Activated T-cell treated with anti-CD3 and anti-CD28 coated beads, Interleukin-2, amount 50 U/mL, for 72 hours (primary cell): ENCODE results near the gene TUBB2B. TPM values are rescaled to one million over a fixed set of nuclear protein-coding genes. Genes with fewer than 3 reads are reported as not detected.
A peak's percentile ranks its signal among the peaks of the same experiment; 100 is the strongest.

Experiments
- ATAC-seq, 2 donors: fragments of 150-1000 bp; cut with Tn5 transposase; replicated peaks in 1 of 2; 2 replicates each; pipeline ENCODE4 v1.10.0; 2021; ENCODE audit warnings: moderate library complexity in 2 of 2, mild to moderate bottlenecking in 1 of 2
- DNase-seq, 2 donors: peaks; one replicate each; pipeline ENCODE4 v3.0.0; 2021 to 2022; ENCODE audit warnings: mixed read lengths in 1 of 2
- H3K27ac Mint-ChIP-seq: one replicate; pipeline ENCODE4 v1.8.0; 2022; ENCODE audit warnings: mild to moderate bottlenecking, moderate library complexity, mixed read lengths
- H3K27me3 Mint-ChIP-seq: one replicate; pipeline ENCODE4 v1.8.0; 2022; ENCODE audit warnings: low read depth, mixed read lengths
- H3K36me3 Mint-ChIP-seq, 2 donors: one replicate each; pipeline ENCODE4 v1.8.0; 2022; ENCODE audit warnings: mixed read lengths in 2 of 2, mild to moderate bottlenecking in 1 of 2; ENCODE audit not compliant: insufficient read depth in 2 of 2
- H3K4me1 Mint-ChIP-seq: one replicate; pipeline ENCODE4 v1.8.0; 2022; ENCODE audit warnings: low read depth, mixed read lengths
- H3K4me3 Mint-ChIP-seq, 2 donors: one replicate each; pipeline ENCODE4 v1.8.0; 2022; ENCODE audit warnings: mild to moderate bottlenecking in 2 of 2, mixed read lengths in 2 of 2, moderate library complexity in 2 of 2
- H3K9me3 Mint-ChIP-seq, 2 donors: one replicate each; pipeline ENCODE4 v1.8.0; 2022; ENCODE audit warnings: mixed read lengths in 2 of 2
- total RNA-seq, 2 donors: library from RNA; stranded (reverse); gene quantifications; one replicate each; pipeline ENCODE4 v1.2.3, GENCODE V29; 2022

Gene TUBB2B
- total RNA-seq, 2 donors from 2014 or later: 0.35 TPM; not detected in 1

DNA sequence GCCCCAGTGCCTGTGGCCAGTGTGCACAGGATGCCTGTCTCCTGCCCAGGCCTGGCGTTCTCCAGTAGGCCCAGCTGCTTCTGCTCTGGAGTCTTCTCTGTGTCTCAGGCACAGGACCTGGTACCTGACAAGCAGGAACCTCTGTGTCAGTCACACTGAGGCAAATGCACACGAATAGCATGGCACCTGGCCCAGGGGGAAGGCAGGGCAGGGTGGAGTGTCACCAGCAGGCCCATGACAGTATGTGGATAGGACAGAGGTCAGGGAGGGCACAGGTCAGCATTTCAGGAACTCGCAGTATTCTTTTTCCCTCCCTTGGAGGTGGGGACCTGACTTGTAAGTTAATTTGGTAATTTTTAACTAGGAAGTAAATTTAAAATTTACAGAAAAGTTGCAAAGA is 36.9 kb upstream of the TUBB2B start:
- DNase-seq (no peak), ATAC-seq (no peak)
- no peaks in the 10 kb centered on the region for H3K27me3 Mint-ChIP-seq
- H3K36me3 Mint-ChIP-seq: peaks cover 4 to 13% of the 10 kb centered on the region in 2 donors
- peaks cover 55% of the 10 kb centered on the region for H3K4me1 Mint-ChIP-seq
- H3K4me3 Mint-ChIP-seq: no peak overlapping the region
- H3K27ac Mint-ChIP-seq: no peak overlapping the region
- H3K9me3 Mint-ChIP-seq: no peaks in the 10 kb centered on the region

DNA sequence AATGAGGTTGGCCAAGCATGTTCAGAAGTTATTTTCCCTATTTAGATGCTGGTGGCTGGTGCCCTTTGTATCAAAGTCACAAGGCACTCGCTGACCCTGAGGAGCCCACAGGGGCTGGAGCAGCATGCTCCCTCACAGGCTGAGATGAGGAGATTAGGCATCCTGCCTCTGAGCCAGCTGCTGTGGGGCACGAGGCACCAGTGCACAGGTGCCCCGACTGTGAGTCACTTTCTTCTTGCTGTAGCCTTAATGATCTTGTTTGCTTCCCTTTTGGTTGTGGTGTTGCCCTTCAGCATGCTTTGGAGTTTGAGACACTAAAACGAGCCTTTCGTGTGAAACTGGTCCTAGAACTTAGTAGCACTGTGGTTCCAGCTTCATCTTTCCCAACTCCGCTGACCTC is 35.6 kb upstream of the TUBB2B start:
- no peak overlapping the region for H3K4me3 Mint-ChIP-seq
- no peak for ATAC-seq
- peaks cover 49% of the 10 kb centered on the region for H3K4me1 Mint-ChIP-seq
- no peak for DNase-seq
- peaks cover 5 to 9% of the 10 kb centered on the region in 2 donors for H3K36me3 Mint-ChIP-seq
- H3K27ac Mint-ChIP-seq: no peak overlapping the region
- H3K9me3 Mint-ChIP-seq: no peaks in the 10 kb centered on the region
- H3K27me3 Mint-ChIP-seq: no peaks in the 10 kb centered on the region

DNA sequence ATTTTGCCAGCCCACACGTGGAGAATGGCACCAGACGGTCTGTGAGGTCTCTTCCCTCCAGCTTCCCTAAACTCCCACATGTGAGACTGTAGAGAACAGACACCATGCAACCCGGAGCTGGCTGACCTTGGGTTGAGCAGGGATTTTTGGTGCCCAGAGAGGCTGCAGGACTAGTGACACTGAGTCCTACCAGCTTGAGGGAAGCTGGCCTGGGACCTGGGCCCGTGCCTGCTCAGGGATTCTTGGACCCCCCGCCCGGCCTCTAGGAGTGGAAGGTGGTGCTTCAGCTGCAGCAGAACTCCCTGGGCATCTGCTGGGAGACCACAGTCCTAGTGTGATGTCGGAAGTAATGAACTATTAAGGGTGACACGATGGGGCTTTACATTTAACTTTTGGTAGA is 34.5 kb upstream of the TUBB2B start:
- Mint-ChIP-seq H3K36me3 (peaks cover 5 to 9% of the 10 kb centered on the region in 2 donors), H3K27me3 (peaks cover 8% of the 10 kb centered on the region), H3K4me3 (peak overlapping the region; percentile 15 to 95), H3K4me1 (peaks cover 40% of the 10 kb centered on the region), H3K27ac (no peak overlapping the region), H3K9me3 (no peaks in the 10 kb centered on the region)
- ATAC-seq (no peak), DNase-seq (no peak)

DNA sequence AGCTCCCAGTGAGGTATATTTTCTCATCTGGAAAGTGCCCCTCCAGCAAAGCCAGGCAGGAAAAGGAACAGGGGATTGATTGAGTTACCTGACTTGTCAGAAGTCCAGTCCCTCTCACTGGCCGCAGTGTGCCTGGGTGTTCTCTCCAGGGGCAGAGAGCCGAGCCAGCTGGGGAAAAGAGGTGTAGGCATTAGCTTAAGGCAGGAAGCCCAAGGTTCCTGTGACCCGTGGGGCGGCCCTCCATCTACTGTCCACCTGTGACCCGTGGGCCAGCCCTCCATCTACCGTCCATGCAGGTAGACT is 34.0 kb upstream of the TUBB2B start:
- no peak for DNase-seq
- peak overlapping the region; percentile 93 to 95 for H3K4me3 Mint-ChIP-seq
- H3K4me1 Mint-ChIP-seq: peaks cover 40% of the 10 kb centered on the region
- H3K27me3 Mint-ChIP-seq: peaks cover 13% of the 10 kb centered on the region
- no peak for ATAC-seq
- no peaks in the 10 kb centered on the region for H3K9me3 Mint-ChIP-seq
- H3K36me3 Mint-ChIP-seq: peaks cover 5 to 9% of the 10 kb centered on the region in 2 donors
- no peak overlapping the region for H3K27ac Mint-ChIP-seq

DNA sequence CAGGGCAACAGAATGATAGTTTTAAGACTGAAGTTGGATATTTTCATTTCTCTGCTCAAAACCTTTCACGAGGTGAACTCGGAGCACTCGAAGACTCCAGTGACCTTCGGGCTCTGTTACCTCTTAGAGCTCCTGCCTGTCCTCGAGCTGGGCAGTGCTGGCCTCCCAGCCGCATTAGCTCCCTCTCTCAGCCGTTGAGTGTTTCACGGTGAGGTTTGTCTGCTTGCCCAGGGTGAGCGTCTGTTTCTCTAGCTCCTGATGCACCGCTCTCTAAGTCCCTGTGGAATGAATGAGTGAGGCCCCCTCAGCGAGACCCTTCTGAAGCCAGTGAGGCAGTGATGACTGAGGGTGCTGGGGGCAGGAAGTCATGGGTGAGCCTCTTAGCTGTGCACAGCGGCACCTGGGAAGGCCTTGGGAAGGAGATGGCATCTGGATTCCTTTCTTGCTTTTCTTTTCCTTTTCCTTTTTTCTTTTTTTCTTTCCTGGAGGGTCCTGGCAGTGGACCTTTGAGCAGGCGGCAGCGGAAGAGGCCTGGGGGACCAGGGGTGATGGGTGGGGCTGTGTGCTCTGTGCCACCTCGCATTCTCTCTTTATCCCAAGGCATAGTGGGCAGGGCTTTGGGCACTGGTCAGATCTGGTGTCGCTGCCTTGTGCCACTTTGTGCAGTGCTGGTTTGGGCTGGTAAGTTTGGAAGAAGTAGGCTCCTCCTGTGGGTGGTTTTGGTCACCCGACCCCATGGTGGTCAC is 33.5 kb upstream of the TUBB2B start:
- no peaks in the 10 kb centered on the region for H3K9me3 Mint-ChIP-seq
- H3K4me3 Mint-ChIP-seq: peak overlapping the region; percentile 93 to 95
- ATAC-seq (no peak), DNase-seq (no peak)
- H3K27me3 Mint-ChIP-seq: peaks cover 13% of the 10 kb centered on the region
- peaks cover 40% of the 10 kb centered on the region for H3K4me1 Mint-ChIP-seq
- peaks cover 5 to 9% of the 10 kb centered on the region in 2 donors for H3K36me3 Mint-ChIP-seq
- H3K27ac Mint-ChIP-seq: peak overlapping the region; percentile 65

DNA sequence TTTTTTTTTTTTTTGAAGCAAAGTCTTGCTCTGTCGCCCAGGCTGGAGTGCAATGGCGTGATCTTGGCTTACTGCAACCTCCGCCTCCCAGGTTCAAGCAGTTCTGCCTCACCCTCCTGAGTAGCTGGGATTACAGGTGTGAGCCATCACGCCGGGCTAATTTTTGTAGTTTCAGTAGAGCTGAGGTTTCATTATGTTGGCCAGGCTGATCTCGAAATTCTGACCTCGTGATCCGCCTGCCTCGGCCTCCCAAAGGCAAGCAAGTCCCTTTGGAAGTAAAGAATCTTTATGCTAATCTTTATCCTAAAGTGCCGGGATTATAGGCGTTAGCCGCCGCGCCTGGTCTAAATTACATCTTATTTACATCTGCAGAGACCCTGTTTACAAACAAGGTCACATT is 32.8 kb upstream of the TUBB2B start:
- peaks cover 5 to 9% of the 10 kb centered on the region in 2 donors for H3K36me3 Mint-ChIP-seq
- H3K27me3 Mint-ChIP-seq: peaks cover 13% of the 10 kb centered on the region
- DNase-seq (no peak), ATAC-seq (no peak)
- H3K4me1 Mint-ChIP-seq: peaks cover 40% of the 10 kb centered on the region
- H3K4me3 Mint-ChIP-seq: peak overlapping the region; percentile 93 to 95
- no peaks in the 10 kb centered on the region for H3K9me3 Mint-ChIP-seq
- H3K27ac Mint-ChIP-seq: no peak overlapping the region

DNA sequence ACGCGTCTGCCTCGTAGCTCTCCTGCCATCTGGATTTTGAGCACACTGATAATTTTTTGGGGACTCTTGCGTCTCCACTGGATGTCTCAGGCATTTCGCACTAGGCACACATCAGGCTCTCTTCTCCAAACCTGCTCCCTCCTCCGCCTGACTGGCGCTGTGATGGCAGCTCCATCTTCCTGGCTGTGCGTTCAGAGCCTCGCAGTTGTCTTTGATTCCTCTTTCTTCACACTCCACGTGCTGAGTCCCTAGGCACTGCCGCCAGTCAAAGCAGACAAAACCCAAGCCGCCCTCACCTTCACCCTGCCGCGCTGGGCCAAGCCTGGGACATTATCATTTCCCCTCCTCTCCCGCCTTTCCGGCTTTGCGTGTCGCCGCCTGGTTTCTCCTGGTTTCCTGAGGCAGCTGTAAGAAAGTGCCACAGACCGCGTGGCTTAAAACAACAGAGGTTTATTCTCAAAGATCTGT is 32.1 kb upstream of the TUBB2B start:
- H3K4me3 Mint-ChIP-seq: peak overlapping the region; percentile 93 to 95
- ATAC-seq: peak; percentile 18 to 50
- no peaks in the 10 kb centered on the region for H3K9me3 Mint-ChIP-seq
- DNase-seq: peak; percentile 29 to 61
- peaks cover 5 to 9% of the 10 kb centered on the region in 2 donors for H3K36me3 Mint-ChIP-seq
- H3K27me3 Mint-ChIP-seq: peaks cover 13% of the 10 kb centered on the region
- peak overlapping the region; percentile 94 for H3K27ac Mint-ChIP-seq
- peaks cover 40% of the 10 kb centered on the region for H3K4me1 Mint-ChIP-seq

DNA sequence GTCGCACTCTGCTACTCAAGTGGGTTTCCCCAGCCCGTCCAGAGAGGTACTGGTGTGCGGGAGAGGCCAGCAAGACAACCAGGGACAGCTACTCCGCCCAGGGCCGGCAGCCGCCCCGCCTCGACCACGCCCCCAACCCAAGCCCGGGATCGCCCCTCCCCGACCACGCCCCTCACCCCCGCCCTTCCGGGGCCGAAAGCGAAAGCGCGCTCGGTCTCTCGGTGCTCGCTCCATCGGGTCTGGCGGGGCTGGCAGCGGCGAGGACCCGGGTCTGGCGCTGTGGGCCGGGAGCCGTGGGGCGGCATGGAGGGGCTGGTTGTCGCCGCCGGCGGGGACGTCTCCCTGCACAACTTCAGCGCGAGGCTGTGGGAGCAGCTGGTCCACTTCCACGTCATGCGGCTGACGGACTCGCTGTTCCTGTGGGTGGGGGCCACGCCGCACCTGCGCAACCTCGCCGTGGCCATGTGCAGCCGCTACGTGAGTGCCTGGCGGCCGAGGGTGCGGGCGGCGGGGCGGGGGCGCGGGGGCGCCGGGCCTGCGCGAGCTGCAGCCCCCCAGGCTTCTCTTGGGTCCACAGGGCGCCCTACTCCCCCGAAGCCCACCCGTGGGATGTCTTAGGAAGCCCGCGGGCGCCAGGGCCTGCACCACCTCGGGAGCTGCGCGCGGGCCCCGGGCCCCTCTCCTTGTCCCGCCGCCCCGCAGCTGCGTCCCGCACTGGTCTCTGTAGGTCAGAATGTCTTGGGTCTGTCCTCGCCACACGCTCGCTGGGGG is 31.5 kb upstream of the TUBB2B start, which contains the start of gene PSMG4:
Gene PSMG4 (plus strand): TSS at position 228 of the 771 bp plus-strand sequence. CDS start 76 bp downstream, at position 304.
- Mint-ChIP-seq H3K36me3 (peaks cover 5 to 11% of the 10 kb centered on the region in 2 donors), H3K4me1 (peaks cover 40% of the 10 kb centered on the region), H3K27ac (peak within 1 kb of the TSS; percentile 94), H3K9me3 (peaks cover 0 to 3% of the 10 kb centered on the region in 2 donors), H3K4me3 (peak within 1 kb of the TSS; percentile 93 to 95), H3K27me3 (peaks cover 13% of the 10 kb centered on the region)
- ATAC-seq: peak; percentile 85 to 88
- DNase-seq: peak; percentile 95 to 98

DNA sequence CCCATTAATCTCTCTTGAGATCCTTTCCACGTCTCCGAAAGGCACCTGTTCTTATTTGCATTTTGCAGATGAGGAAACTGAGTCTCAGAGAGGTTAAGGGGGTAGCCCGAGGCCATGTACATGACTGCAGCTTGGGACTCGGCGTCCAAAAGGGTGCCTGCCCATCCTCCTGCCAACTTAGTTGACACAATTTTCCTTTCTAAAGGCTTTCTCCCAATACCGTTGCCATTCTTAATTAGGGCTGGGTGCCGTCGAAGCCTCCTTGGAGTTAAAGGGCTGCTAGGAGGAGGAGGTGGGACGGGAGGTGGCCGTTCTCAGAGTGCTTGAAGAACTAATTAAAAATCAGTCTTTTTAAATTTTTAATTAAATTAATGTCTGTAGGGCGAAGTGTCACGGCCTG is 30.7 kb upstream of the TUBB2B start:
- peaks cover 5 to 8% of the 10 kb centered on the region in 2 donors for H3K36me3 Mint-ChIP-seq
- no peak overlapping the region for H3K27ac Mint-ChIP-seq
- peaks cover 13% of the 10 kb centered on the region for H3K27me3 Mint-ChIP-seq

DNA sequence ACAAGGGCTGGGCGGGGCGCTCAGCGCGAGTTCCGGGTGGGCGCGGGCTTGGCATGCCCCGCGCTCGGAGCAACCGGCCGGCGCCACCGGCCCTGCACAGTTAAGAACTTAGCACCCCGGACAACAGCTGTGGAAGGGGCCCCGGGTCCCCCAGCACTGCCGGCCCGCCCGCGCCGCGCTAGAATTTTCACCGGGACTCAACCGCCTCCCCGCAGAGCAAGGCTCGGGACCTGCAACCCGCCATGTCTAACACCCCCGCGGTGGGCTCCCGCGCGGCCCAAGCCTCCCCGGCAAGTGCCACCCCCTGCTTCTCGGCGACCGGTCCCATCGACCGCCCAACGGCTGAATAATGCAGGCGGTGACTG is 26.1 kb upstream of the TUBB2B start:
- peaks cover 0 to 2% of the 10 kb centered on the region in 2 donors for H3K36me3 Mint-ChIP-seq
- ATAC-seq: no peak

More for the DNA sequence above, 30.7 kb upstream of the TUBB2B start:
- peaks cover 0 to 3% of the 10 kb centered on the region in 2 donors for H3K9me3 Mint-ChIP-seq
- peaks cover 34% of the 10 kb centered on the region for H3K4me1 Mint-ChIP-seq
- ATAC-seq (no peak), DNase-seq (no peak)
- H3K4me3 Mint-ChIP-seq: peak overlapping the region in 1 of 2 donors; percentile 70

DNA sequence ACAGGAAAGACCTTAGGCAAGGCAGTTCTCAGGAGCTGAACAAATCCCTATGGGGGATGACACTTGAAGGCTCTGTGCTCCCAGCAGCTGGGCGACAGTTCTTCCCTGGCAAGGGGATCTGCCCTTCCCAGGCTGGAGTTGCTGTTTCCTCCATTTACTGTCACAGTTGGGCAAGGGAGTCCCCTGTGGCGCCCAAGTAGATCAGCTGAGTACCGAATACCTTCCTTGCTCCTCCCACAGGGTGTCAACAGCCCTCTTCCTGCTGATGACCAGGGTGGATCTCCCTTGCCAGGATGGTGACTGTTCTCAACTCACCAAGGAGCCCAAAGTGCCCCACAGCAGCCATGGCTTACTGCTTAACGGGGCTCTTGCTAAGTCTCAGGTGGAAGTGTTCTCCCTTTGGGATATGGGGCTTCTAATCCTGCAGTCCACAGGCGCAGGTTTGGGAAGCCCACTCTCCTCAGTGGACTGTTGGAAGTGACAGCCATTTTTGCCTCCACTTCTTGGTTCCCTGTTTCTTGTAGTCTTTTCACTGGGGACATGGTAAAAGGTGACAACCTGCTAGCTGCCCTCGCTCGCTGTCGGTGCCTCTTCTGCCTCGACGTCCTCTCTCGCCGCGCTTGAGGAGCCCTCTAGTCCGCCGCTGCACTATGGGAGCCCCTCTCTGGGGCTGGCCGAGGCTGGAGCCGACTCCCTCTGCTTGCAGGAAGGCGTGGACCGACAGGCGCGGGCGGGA is 25.6 kb upstream of the TUBB2B start:
- DNase-seq: no peak
- peaks cover 0 to 3% of the 10 kb centered on the region in 2 donors for H3K9me3 Mint-ChIP-seq
- no peak overlapping the region for H3K27ac Mint-ChIP-seq
- H3K4me1 Mint-ChIP-seq: peaks cover 7% of the 10 kb centered on the region
- peaks cover 0 to 2% of the 10 kb centered on the region in 2 donors for H3K36me3 Mint-ChIP-seq
- no peak for ATAC-seq
- H3K27me3 Mint-ChIP-seq: peaks cover 41% of the 10 kb centered on the region
- H3K4me3 Mint-ChIP-seq: no peak overlapping the region

More for the DNA sequence above, 26.1 kb upstream of the TUBB2B start:
- DNase-seq: no peak
- Mint-ChIP-seq H3K27ac (no peak overlapping the region), H3K4me1 (peaks cover 7% of the 10 kb centered on the region), H3K9me3 (peaks cover 0 to 3% of the 10 kb centered on the region in 2 donors), H3K27me3 (peaks cover 35% of the 10 kb centered on the region), H3K4me3 (no peak overlapping the region)

DNA sequence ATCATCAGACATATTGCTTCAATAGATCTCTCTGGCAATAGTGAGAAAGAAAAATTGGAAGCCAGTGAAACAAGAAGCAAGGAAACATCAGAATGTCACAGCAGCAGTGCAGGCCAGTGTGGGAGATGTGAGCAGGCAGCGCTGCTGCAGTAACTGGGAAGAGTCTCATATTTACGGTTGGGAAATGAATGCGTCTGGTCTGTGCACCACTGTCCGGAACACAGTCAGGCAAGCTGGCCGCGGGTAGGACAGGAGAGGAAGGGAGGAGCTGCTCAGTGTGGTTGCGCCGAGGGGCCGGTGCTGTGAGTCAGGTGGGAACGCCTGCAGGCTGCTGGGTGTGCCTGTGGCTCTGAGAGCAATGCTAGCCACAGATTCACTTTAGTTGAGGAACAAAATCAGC is 24.9 kb upstream of the TUBB2B start:
- Mint-ChIP-seq H3K27me3 (peaks cover 43% of the 10 kb centered on the region), H3K36me3 (peaks cover 0 to 2% of the 10 kb centered on the region in 2 donors), H3K4me1 (peaks cover 7% of the 10 kb centered on the region), H3K4me3 (no peak overlapping the region), H3K27ac (no peak overlapping the region), H3K9me3 (peaks cover 0 to 3% of the 10 kb centered on the region in 2 donors)
- ATAC-seq (no peak), DNase-seq (no peak)
